Measurements from ENCODE around the gene AKAP7. TPM values are rescaled to one million over a fixed set of nuclear protein-coding genes. Genes with fewer than 3 reads are reported as not detected.

Gene AKAP7
- total RNA-seq, 1 experiment from 2014 or later = 3.2 TPM

Other genes starting within 250 kb of the AKAP7 start
- 3.3 and 7.7 TPM in 2 replicates for gene EPB41L2, start 72.2 kb upstream of the AKAP7 start, total RNA-seq (2014; rRNA removed; shearing (Covaris generic))

All from H4 (cell line).